ES-I3 (cell line): ENCODE results near the gene ALPI.
"Not testable (repeated sequence)": the region's sequence is repeated elsewhere in the genome, so short reads cannot be mapped to it uniquely, and the experiment has no call there.

ENCODE experiments used
- H3K36me3 ChIP-seq: 2 replicates; pipeline ENCODE4 v1.6.1; 2013; ENCODE audit warnings: mild to moderate bottlenecking, low read length, control low read depth, moderate library complexity; ENCODE audit not compliant: insufficient read depth
- H3K4me1 ChIP-seq: 2 replicates; pipeline ENCODE4 v1.6.1; 2013; ENCODE audit warnings: mild to moderate bottlenecking, control low read depth, low read length; ENCODE audit not compliant: insufficient read depth
- H3K9ac ChIP-seq: 2 replicates; pipeline ENCODE4 v1.6.1; 2013; ENCODE audit warnings: low read depth, mild to moderate bottlenecking, low read length, moderate library complexity
- H3K9me3 ChIP-seq: 2 replicates; pipeline ENCODE4 v1.6.1; 2013; ENCODE audit warnings: mild to moderate bottlenecking, low read length, moderate library complexity; ENCODE audit not compliant: control insufficient read depth, insufficient read depth

ALPI gene

DNA sequence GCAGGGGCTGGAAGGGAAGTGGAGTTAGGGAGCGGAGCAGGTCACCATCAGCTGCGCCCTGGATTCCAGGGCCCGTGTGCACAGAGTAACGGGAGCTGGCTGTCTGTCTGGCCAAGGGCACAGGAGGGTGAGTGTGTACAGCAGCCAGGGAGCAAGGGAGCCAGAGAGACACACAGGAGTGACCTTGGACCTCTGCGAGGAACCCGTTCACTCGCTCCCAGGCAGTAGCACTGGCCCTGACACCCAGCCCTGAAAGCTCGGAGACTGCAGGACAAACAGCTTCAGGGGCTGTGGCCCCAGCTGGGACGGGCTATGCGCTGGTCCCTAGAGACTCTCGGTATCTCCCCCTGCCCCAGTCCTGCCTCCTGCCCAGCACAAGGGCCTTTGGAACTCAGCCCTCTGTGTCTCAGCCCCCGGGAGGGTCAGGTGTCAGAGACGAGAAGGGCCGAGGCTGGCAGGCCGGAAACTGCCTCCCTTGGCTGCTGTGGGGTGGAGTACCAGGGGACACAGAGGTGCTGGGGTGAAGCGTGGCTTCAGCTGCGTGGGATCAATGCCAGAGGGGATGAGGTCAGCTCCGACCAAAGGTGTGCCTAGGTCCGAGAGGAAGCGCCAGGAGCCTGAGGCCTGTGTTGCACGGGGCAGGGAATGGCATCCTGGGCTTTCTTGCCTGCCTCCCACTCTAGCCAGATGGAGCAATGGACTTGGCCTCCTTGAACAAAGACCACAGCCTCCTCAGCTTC is 12.1 kb upstream of the ALPI start:
- not testable (repeated sequence) for H3K9me3 ChIP-seq, H3K36me3 ChIP-seq, H3K4me1 ChIP-seq, H3K9ac ChIP-seq

DNA sequence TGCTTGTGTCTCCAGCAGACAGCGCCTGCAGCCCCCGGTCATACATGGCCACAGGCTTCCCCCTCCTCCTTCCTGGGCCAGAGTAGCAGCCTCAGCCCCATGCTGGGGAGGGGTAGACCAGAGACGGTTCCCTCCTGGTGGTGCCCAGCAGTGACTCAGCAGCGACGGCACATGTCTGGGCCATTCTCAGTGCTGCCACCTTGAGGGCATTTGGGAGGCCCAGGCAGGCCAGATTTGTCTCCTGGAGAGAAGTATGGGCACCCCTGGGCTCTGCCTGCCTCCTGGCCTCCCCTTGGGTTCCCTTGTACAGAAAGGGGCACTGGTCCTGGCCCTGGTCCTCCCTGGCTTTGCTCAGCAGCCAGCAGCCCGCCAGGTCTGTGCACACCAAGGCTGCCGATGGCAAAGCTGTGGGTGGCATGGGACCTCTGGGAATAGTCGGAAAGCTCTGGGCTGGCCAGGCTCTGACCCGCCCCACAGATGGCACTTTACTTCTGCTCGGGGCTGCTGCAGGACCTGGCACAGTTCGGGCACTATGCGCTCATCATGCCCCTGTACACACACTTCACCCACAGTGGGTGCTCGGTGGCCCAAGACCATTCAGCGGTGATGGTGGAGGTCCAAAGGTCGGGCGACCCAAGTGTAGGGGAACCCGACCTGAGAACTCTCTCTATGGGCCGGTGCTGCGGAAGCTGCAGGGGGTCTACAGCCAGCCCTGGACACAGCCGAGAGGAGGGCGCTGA is 11.4 kb upstream of the ALPI start:
- Histone ChIP-seq H3K36me3 (no peaks in the 10 kb centered on the region), H3K9me3 (no peaks in the 10 kb centered on the region), H3K4me1 (peaks cover 4% of the 10 kb centered on the region; the same call in 1 of the 2 replicates), H3K9ac (no peak overlapping the region)

DNA sequence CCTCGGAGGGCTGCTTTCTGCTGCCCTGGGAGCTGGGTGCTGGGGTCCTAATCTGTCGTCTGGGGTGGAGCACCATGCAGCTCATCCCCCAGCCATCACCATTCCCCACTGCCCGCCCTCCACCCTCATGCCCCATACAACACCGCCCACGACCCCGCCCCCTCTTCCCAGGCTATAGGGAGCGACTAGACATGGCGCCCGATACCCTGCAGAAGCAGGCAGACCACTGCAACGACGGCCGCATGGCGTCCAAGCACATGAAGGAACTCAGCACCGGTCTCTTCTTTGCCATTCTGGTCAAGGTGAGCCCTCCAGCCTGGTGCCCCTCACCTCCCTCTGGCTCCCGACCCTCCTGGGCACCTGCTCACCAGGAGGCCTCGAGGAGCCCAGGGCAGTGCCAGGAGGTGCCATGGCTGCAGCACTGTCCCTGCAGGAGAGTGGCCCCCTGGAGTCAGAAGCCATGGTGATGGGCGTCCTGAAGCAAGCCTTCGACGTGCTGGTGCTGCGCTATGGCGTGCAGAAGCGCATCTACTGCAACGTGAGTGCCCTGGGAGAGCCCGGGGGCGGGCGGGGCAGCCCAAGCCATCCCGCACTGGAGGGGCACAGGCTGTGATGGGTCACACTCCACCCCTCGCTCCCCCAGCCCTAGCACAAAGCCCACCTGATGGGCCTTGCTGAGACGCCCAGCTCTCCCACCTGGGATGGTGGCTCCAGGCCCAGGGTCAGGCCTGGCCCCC is 10.6 kb upstream of the ALPI start:
- H3K9me3 ChIP-seq, H3K36me3 ChIP-seq, H3K9ac ChIP-seq, H3K4me1 ChIP-seq: not testable (repeated sequence)

DNA sequence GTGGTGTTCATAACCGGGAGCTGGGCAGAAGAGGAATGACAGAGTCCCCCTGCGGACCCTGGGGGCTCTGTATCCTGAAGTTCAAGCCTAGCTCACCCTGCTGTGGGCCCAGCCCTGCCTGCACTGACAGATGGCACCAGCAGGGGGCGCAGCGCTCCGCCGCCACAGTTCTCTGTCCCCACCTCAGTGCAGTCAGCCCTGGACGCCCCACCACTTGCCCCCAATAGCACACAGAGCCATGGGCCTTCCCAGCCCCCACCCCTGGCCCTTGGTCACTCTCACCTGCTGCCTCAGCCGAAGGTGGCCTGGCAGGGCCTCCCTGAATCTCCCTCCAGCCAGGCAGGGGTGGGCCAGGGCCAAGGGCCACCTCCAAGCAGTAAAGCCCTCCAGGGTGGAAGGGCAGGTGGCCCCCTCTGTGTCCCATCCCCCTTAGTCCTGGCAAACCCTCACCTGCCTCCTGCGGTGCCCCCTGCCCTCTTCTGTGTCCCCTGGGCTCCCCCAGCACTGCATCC is 9.6 kb upstream of the ALPI start:
- H3K4me1 ChIP-seq, H3K9ac ChIP-seq, H3K9me3 ChIP-seq, H3K36me3 ChIP-seq: not testable (repeated sequence)

DNA sequence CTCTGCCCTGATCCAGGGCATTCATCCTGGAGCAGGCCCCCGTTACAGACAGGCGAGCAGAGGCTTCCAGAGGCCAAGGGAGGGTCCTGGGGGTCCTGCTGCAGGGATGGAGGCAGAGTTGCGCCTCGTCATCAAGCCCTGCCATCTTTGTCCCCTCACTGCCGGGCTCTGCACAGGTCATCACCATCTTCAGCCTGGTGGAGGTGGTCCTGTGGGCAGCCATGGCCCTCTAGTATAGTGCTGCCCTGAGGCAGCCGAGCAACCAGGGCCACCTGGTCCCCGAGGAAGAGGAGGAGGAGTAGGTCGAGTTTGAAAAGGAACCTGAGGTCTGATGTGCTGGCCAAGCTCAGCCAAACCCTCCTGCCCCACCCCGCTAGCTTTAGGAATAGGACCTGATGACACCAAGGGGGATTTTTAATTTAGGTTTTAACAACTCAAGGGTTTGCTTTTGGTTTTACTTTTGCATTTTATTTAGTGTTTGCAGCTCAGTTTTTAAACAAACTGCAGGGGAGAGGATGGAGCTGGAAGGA is 8.8 kb upstream of the ALPI start:
- Histone ChIP-seq H3K9ac (no peak overlapping the region), H3K4me1 (peaks cover 4% of the 10 kb centered on the region; the same call in 1 of the 2 replicates), H3K36me3 (no peaks in the 10 kb centered on the region), H3K9me3 (no peaks in the 10 kb centered on the region)

DNA sequence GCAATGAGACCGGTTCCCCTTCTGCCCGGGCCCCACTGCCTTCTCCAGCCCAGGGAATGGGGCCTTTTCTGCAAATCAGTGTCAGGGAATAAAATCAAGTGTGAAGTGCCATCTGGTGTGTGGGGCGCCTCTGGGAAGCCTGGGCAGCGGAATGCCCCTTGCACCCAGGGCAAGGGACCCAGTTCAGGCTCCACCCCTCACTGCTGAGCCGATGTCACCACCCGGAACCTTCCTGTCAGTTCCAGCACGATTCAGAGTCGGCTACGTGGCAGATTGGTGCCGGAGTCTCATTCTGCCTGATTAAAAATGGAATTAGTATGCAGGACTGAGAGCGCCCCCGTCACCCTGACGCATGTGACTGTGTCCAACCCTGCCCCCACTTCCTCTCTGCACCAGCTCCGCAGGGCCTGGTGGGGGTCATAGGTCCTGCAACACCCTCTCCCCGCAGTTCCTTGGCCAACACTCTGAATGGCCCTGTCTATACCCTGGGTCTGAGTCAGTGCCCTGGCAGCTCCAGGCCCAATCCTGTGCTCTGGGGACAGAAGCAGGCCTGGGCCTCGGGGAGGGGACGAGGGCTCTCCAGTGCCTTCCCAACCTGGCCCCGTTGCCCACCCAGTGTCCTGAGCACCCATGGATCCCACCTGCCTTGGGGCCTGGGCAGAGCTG is 8.2 kb upstream of the ALPI start:
- no peak overlapping the region for H3K9ac ChIP-seq
- peaks cover 4% of the 10 kb centered on the region; the same call in 1 of the 2 replicates for H3K4me1 ChIP-seq
- H3K9me3 ChIP-seq: no peaks in the 10 kb centered on the region
- no peaks in the 10 kb centered on the region for H3K36me3 ChIP-seq

GRCh38 chr2:232448304-232448690 is 7.7 kb upstream of the ALPI start:
- H3K9me3 ChIP-seq: no peaks in the 10 kb centered on the region
- peaks cover 4% of the 10 kb centered on the region; the same call in 1 of the 2 replicates for H3K4me1 ChIP-seq
- H3K9ac ChIP-seq: no peak overlapping the region
- no peaks in the 10 kb centered on the region for H3K36me3 ChIP-seq

GRCh38 chr2:232449964-232450363 is 6.0 kb upstream of the ALPI start:
- H3K9me3 ChIP-seq: no peaks in the 10 kb centered on the region
- H3K4me1 ChIP-seq: no peaks in the 10 kb centered on the region
- H3K36me3 ChIP-seq: no peaks in the 10 kb centered on the region
- H3K9ac ChIP-seq: no peak overlapping the region

DNA sequence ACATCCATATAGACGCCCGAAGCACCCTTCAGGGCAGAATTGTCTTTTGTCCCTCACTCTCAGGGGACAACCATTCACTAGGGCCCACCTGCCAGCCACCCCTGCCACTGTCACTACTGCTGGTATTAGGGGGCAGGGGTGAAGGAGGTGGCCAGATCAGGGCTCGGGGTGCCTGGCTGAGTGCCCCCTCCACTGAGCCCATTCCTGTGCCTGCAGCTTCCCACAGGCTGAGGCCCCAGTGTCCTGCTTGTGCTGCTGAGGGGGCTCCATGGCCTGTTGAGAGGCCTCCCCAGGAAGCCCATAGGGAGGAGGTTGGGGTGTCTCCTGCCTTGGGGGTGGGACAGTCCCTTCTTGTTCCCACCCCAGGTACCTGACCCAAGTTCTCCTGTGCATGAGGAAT is 4.3 kb upstream of the ALPI start:
- H3K9me3 ChIP-seq, H3K36me3 ChIP-seq, H3K9ac ChIP-seq, H3K4me1 ChIP-seq: not testable (repeated sequence)

- Histone ChIP-seq H3K9me3 (no peaks in the 10 kb centered on the region), H3K36me3 (no peaks in the 10 kb centered on the region), H3K4me1 (no peaks in the 10 kb centered on the region), H3K9ac (no peak overlapping the region)
Measured at GRCh38 chr2:232454630-232455029, 1.3 kb upstream of the ALPI start.

- Histone ChIP-seq H3K4me1 (no peaks in the 10 kb centered on the region), H3K9ac (no peak overlapping the region), H3K9me3 (no peaks in the 10 kb centered on the region), H3K36me3 (no peaks in the 10 kb centered on the region)
Measured at GRCh38 chr2:232456296-232457120, 555 bp downstream of the ALPI start.

DNA sequence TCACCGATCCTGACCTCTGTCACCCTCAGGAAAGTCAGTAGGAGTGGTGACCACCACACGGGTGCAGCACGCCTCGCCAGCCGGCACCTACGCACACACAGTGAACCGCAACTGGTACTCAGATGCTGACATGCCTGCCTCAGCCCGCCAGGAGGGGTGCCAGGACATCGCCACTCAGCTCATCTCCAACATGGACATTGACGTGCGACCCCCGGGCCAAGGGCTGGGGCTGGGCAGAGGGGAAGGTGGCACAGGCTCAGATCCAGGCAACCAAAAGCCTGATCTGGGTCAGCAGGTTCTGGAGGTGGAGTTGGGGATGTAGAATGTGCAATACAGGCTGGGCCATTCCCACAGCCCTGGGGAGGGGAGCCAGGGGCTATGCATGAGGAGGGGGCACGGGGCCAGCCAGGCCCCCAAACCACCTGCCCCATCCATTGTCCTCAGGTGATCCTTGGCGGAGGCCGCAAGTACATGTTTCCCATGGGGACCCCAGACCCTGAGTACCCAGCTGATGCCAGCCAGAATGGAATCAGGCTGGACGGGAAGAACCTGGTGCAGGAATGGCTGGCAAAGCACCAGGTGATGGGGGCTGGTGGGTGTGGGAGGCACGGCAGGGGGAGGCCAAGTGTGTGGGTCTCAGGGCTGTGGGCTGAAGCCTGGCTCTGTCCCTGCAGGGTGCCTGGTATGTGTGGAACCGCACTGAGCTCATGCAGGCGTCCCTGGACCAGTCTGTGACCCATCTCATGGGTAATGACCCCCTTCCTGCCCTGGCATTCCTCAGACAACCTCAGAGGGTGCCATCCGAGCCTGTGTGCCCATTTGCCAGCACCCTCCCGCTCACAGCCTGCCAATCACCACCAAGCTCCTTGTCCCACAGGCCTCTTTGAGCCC is 1.4 kb downstream of the ALPI start:
- H3K4me1 ChIP-seq: no peaks in the 10 kb centered on the region
- H3K9me3 ChIP-seq: no peaks in the 10 kb centered on the region
- H3K9ac ChIP-seq: no peak overlapping the region
- no peaks in the 10 kb centered on the region for H3K36me3 ChIP-seq
